ENCODE measurements around the gene ZNF385D.

The ZNF385D gene

GRCh38 chr3:21573291-21573690 is 177.7 kb downstream of the ZNF385D start:
- Mint-ChIP-seq H3K9me3 (no peaks in the 10 kb centered on the region), H3K27me3 (no peaks in the 10 kb centered on the region), H3K4me1 (ENCODE audit: low read depth) (no peaks in the 10 kb centered on the region), H3K4me3 (no peak overlapping the region), H3K27ac (no peak overlapping the region), H3K36me3 (ENCODE audit: low read depth) (no peaks in the 10 kb centered on the region)
- intact Hi-C loops (cut with micrococcal nuclease), result no loop called here

GRCh38 chr3:21564531-21564930 is 186.5 kb downstream of the ZNF385D start:
- no peaks in the 10 kb centered on the region for H3K36me3 Mint-ChIP-seq (ENCODE audit: low read depth)
- no peaks in the 10 kb centered on the region for H3K4me1 Mint-ChIP-seq (ENCODE audit: low read depth)
- peaks cover 11% of the 10 kb centered on the region for H3K9me3 Mint-ChIP-seq
- no peak overlapping the region for H3K27ac Mint-ChIP-seq
- H3K27me3 Mint-ChIP-seq, result no peaks in the 10 kb centered on the region
- intact Hi-C loops (cut with micrococcal nuclease), result no loop called here
- H3K4me3 Mint-ChIP-seq, result no peak overlapping the region

DNA sequence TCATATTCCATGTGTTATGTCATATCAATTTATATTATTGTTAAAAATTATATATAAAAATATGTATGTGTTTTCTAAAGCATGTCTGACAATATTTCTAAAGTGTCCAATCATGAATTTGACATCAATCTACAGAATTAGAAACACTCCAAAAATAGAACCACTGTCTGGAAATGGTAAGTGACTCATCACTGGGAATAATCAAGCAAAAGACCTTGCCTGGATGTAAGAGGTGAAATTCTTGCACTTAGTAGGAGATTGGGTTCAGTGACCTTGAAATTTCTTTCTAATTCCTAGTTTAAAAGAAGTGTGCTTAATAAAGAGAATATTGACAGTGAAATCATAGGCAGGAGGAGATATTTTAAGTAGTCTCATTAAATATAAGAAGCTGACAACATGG is 188.8 kb downstream of the ZNF385D start:
- Mint-ChIP-seq H3K9me3 (peaks cover 30% of the 10 kb centered on the region), H3K4me1 (ENCODE audit: low read depth) (no peaks in the 10 kb centered on the region), H3K36me3 (ENCODE audit: low read depth) (no peaks in the 10 kb centered on the region), H3K27ac (no peak overlapping the region), H3K4me3 (no peak overlapping the region), H3K27me3 (no peaks in the 10 kb centered on the region)
- intact Hi-C loops (cut with micrococcal nuclease), result no loop called here

GRCh38 chr3:21561472-21561871 is 189.5 kb downstream of the ZNF385D start:
- H3K4me1 Mint-ChIP-seq (ENCODE audit: low read depth), result no peaks in the 10 kb centered on the region
- H3K36me3 Mint-ChIP-seq (ENCODE audit: low read depth), result no peaks in the 10 kb centered on the region
- intact Hi-C loops (cut with micrococcal nuclease), result no loop called here
- no peak overlapping the region for H3K27ac Mint-ChIP-seq
- H3K4me3 Mint-ChIP-seq, result no peak overlapping the region
- no peaks in the 10 kb centered on the region for H3K27me3 Mint-ChIP-seq
- peaks cover 30% of the 10 kb centered on the region for H3K9me3 Mint-ChIP-seq

DNA sequence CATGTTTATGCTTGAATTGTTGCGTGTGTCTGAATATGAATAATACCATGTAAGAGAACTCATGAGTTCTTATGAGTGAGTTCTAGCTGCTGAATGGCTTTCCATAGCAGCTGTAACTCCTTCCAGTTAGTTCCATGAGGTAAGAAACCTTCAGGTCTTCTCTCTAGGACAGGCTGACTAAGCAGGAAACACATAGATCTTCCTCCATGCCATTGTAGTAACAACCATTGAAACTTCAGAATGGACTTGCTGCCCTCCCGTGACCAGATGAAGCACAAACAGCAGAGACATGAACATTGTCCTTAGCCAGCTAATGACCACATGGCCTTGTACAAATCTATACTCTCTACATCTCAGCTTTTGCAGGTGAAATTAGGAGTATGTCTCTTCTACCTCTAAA is 200.0 kb downstream of the ZNF385D start:
- Mint-ChIP-seq H3K9me3 (no peaks in the 10 kb centered on the region), H3K4me3 (no peak overlapping the region), H3K27ac (no peak overlapping the region), H3K4me1 (ENCODE audit: low read depth) (no peaks in the 10 kb centered on the region), H3K27me3 (no peaks in the 10 kb centered on the region), H3K36me3 (ENCODE audit: low read depth) (no peaks in the 10 kb centered on the region)
- intact Hi-C loops (cut with micrococcal nuclease), result loop anchor here (2.0 kb wide), 1 partner anchor 1040 kb away; no protein-coding TSS in a partner anchor

DNA sequence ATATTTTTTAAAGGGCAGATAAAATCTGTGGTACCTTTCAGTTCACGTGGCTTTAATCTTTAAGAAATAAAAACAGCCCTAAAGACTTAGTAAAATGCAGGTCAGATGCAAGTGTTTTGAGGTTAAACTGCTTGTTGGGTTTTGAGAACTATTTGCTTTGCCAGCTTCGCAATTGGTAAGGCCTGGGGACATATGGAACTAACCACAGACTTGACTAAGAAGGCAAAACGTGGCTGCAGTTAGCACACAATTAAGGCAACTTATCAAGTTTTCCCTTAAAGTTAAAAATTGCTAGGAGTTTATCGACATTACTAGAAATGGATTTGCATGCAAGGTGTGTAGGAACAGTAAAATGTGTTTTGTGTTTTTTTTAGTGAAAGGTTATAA is 206.9 kb downstream of the ZNF385D start:
- peaks cover 11% of the 10 kb centered on the region for H3K4me1 Mint-ChIP-seq (ENCODE audit: low read depth)
- intact Hi-C loops (cut with micrococcal nuclease), result no loop called here
- peaks cover 19% of the 10 kb centered on the region for H3K9me3 Mint-ChIP-seq
- no peak overlapping the region for H3K27ac Mint-ChIP-seq
- no peaks in the 10 kb centered on the region for H3K27me3 Mint-ChIP-seq
- H3K36me3 Mint-ChIP-seq (ENCODE audit: low read depth), result no peaks in the 10 kb centered on the region
- H3K4me3 Mint-ChIP-seq, result no peak overlapping the region

GRCh38 chr3:21543380-21544075 is 207.5 kb downstream of the ZNF385D start:
- H3K4me3 Mint-ChIP-seq, result no peak overlapping the region
- H3K4me1 Mint-ChIP-seq (ENCODE audit: low read depth), result peaks cover 11% of the 10 kb centered on the region
- H3K36me3 Mint-ChIP-seq (ENCODE audit: low read depth), result no peaks in the 10 kb centered on the region
- intact Hi-C loops (cut with micrococcal nuclease), result no loop called here
- peaks cover 19% of the 10 kb centered on the region for H3K9me3 Mint-ChIP-seq
- H3K27ac Mint-ChIP-seq, result no peak overlapping the region
- no peaks in the 10 kb centered on the region for H3K27me3 Mint-ChIP-seq

GRCh38 chr3:21542656-21543379 is 208.2 kb downstream of the ZNF385D start:
- H3K4me3 Mint-ChIP-seq, result no peak overlapping the region
- no peak overlapping the region for H3K27ac Mint-ChIP-seq
- H3K4me1 Mint-ChIP-seq (ENCODE audit: low read depth), result peaks cover 11% of the 10 kb centered on the region
- H3K27me3 Mint-ChIP-seq, result no peaks in the 10 kb centered on the region
- H3K36me3 Mint-ChIP-seq (ENCODE audit: low read depth), result no peaks in the 10 kb centered on the region
- H3K9me3 Mint-ChIP-seq, result peaks cover 19% of the 10 kb centered on the region
- intact Hi-C loops (cut with micrococcal nuclease), result no loop called here

GRCh38 chr3:21540265-21540664 is 210.7 kb downstream of the ZNF385D start:
- H3K4me3 Mint-ChIP-seq, result no peak overlapping the region
- intact Hi-C loops (cut with micrococcal nuclease), result no loop called here

GRCh38 chr3:21534462-21534861 is 216.5 kb downstream of the ZNF385D start:
- intact Hi-C loops (cut with micrococcal nuclease), result no loop called here
- Mint-ChIP-seq H3K4me3 (no peak overlapping the region), H3K27me3 (no peaks in the 10 kb centered on the region), H3K9me3 (peaks cover 9% of the 10 kb centered on the region), H3K4me1 (ENCODE audit: low read depth) (peaks cover 22% of the 10 kb centered on the region), H3K27ac (no peak overlapping the region), H3K36me3 (ENCODE audit: low read depth) (no peaks in the 10 kb centered on the region)

More at GRCh38 chr3:21540265-21540664, 210.7 kb downstream of the ZNF385D start:
- H3K9me3 Mint-ChIP-seq, result peaks cover 19% of the 10 kb centered on the region
- H3K27ac Mint-ChIP-seq, result no peak overlapping the region
- H3K4me1 Mint-ChIP-seq (ENCODE audit: low read depth), result peaks cover 11% of the 10 kb centered on the region
- H3K36me3 Mint-ChIP-seq (ENCODE audit: low read depth), result no peaks in the 10 kb centered on the region
- H3K27me3 Mint-ChIP-seq, result no peaks in the 10 kb centered on the region

- Mint-ChIP-seq H3K36me3 (ENCODE audit: low read depth) (no peaks in the 10 kb centered on the region), H3K27ac (no peak overlapping the region), H3K4me3 (no peak overlapping the region), H3K4me1 (ENCODE audit: low read depth) (peaks cover 23% of the 10 kb centered on the region), H3K27me3 (no peaks in the 10 kb centered on the region), H3K9me3 (peaks cover 9% of the 10 kb centered on the region)
- intact Hi-C loops (cut with micrococcal nuclease), result no loop called here
Measured at GRCh38 chr3:21533002-21533401, 218.0 kb downstream of the ZNF385D start.

- no peaks in the 10 kb centered on the region for H3K27me3 Mint-ChIP-seq
- H3K4me3 Mint-ChIP-seq, result no peak overlapping the region
- intact Hi-C loops (cut with micrococcal nuclease), result no loop called here
- no peak overlapping the region for H3K27ac Mint-ChIP-seq
- peaks cover 9% of the 10 kb centered on the region for H3K9me3 Mint-ChIP-seq
- H3K4me1 Mint-ChIP-seq (ENCODE audit: low read depth), result peaks cover 23% of the 10 kb centered on the region
- H3K36me3 Mint-ChIP-seq (ENCODE audit: low read depth), result no peaks in the 10 kb centered on the region
Measured at GRCh38 chr3:21531909-21532308, 219.1 kb downstream of the ZNF385D start.

GRCh38 chr3:21528291-21528995 is 222.6 kb downstream of the ZNF385D start:
- Mint-ChIP-seq H3K36me3 (ENCODE audit: low read depth) (no peaks in the 10 kb centered on the region), H3K27me3 (no peaks in the 10 kb centered on the region), H3K4me3 (no peak overlapping the region), H3K27ac (no peak overlapping the region), H3K4me1 (ENCODE audit: low read depth) (peaks cover 23% of the 10 kb centered on the region), H3K9me3 (peaks cover 9% of the 10 kb centered on the region)
- intact Hi-C loops (cut with micrococcal nuclease), result no loop called here

DNA sequence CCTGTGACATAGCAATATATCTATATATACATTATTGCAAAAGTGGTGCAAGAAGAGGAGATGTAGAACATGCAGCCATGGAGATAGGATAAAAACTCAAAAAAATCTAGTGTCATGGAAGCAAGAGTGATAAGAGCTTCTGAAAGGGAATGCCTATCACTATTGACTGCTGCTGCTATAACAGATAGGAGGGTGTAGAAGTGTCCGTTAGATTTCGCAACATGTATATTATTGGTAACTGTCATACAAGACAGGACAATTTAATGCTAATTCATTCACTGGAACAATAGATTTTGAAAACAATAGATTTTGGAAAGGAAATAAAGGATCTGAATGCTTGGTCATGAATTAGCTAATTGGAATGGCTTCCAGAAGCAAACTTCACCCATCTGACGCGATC is 224.5 kb downstream of the ZNF385D start:
- intact Hi-C loops (cut with micrococcal nuclease), result no loop called here
- Mint-ChIP-seq H3K9me3 (peaks cover under 1% of the 10 kb centered on the region), H3K4me1 (ENCODE audit: low read depth) (peaks cover 12% of the 10 kb centered on the region), H3K27me3 (no peaks in the 10 kb centered on the region), H3K27ac (no peak overlapping the region), H3K36me3 (ENCODE audit: low read depth) (no peaks in the 10 kb centered on the region), H3K4me3 (no peak overlapping the region)

Data from dendritic cell treated with granulocyte-macrophage colony-stimulating factor and Interleukin-4, amounts not matched to agents 40 ng/mL and 50 ng/mL, for 4 days (primary cell).